LNCAP (cell line): ENCODE data around the gene TMEM126B.

ENCODE experiments used
- TF ChIP-seq, protein P1 (sequence below): fragments of 450-650 bp; IDR thresholded peaks from 2 replicates; pipeline ENCODE4 v1.5.1; 2017; ENCODE audit warnings: mild to moderate bottlenecking

Gene TMEM126B

DNA sequence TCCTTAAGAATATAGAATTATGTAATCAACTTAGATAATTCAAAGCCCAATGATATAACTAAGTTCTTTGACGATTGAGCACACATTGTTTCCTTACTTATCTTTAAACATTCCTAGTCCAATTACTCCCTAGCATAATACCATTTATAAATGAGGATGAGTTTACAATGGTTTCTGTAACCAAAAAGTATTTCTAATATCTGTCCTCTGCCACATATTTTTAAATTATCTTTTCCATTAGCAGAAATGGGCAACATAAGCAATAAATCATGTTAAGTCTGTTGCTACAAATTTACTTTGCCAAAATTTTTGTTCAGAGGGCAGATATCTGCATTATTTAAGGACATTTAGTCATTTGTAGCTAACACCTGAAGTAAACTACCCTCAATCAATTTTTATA, 29.8 kb downstream of the TMEM126B start:
- TF ChIP-seq, protein P1, sequence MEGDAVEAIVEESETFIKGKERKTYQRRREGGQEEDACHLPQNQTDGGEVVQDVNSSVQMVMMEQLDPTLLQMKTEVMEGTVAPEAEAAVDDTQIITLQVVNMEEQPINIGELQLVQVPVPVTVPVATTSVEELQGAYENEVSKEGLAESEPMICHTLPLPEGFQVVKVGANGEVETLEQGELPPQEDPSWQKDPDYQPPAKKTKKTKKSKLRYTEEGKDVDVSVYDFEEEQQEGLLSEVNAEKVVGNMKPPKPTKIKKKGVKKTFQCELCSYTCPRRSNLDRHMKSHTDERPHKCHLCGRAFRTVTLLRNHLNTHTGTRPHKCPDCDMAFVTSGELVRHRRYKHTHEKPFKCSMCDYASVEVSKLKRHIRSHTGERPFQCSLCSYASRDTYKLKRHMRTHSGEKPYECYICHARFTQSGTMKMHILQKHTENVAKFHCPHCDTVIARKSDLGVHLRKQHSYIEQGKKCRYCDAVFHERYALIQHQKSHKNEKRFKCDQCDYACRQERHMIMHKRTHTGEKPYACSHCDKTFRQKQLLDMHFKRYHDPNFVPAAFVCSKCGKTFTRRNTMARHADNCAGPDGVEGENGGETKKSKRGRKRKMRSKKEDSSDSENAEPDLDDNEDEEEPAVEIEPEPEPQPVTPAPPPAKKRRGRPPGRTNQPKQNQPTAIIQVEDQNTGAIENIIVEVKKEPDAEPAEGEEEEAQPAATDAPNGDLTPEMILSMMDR = no peak

DNA sequence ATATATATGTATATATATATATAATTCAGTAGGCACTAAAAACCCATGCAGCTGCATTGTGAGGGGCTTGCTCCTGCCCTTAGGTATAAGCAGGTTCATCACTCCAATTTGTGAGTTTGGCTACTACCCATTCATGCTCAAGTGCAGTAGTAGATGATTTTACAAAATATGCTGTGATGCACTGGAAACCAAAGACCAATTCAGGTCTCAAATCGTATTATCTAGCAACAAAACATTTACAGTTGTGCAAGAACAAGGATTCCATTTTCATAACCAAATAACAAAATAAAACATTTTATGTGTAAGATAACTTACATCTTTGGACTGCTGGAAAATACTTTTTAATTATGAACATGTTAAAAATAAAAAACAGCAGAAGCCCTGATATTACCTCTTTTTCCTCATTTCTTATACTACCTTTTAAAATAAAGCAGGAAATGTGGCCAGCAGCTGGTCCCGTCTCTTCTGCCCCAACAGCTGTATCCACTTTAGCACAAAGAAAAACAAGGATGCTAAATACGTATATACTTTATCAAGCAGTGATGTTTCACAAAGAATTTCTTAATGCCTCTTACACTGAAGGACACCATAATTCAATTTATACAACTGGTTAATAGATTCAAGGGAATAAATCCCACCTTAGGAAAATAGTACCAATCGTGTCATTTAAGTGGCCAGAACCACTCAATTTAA, 33.7 kb downstream of the TMEM126B start:
- TF ChIP-seq, protein P1 = no peak

DNA sequence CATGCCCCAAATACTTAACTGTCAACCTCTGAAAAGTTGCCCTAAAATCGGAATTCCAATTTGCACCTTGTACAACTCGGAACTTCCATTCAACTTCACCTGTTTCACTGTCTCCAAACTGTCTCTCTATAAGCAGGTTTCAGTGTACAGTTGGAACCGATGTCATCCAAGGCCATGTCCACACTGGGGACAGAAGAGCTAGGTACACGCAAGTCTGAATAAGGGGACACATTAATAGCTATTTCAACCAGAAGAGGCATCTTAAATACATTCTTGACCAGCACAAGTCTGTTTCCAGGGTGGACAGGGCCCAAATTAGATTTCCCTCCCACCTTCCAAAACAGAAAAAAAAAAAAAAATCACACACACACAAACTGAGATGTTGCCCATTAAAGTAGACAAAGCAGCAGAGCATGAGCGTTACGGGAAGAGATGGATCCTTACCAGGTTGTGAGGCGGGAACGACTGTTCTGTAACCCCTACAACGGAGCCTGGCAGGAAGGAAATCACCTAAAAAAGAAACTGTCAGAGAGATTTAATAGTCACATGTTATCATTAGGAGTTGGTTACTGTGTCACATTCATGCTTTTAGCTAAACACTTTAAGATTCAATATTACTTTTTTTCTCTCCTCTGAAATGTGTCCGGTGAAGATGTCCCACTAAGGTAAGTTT, 34.8 kb downstream of the TMEM126B start:
- TF ChIP-seq, protein P1 = no peak

DNA sequence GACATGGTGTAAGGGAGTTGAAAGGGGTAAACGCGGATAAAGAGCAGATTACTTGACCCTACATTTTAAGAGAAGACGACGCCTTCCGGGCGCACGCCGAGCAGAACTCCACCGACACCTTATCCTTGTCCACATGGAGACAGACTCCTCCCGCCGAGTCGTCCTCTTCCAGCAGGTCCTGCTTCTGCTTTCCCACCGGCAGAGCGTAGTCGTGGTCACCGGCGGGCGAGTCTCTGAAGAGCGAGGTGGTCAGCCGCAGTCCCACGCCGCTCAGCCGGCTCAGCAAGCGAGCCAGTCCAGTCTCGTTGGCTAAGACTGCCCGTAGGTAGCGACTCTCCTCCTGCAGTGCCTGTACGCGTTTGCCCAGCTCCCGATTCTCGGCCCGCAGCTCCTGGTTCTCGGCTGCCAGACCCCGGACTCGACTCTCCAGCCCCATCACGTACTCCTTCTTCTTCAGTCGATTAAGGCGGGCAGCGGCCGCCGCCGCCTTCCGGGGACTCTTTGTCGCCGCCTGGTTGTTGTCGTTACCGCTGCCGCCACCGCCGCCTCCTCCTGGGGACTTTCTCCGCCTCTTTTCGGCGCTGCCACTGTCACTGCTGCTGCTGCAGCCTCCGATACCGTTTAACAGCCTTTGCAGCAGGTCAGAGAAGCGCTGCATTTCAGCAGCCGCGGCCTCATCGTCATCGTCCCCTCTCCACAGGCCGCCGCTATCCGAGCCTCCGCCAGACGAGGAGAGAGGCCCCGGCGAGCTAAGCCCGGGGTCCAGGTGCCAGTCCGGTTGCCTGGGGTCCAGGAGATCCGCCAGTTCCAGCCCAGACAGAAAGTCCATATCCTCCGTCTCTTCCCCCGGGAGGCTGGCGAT, 35.6 kb downstream of the TMEM126B start:
- TF ChIP-seq, protein P1 = peak; percentile 51

DNA sequence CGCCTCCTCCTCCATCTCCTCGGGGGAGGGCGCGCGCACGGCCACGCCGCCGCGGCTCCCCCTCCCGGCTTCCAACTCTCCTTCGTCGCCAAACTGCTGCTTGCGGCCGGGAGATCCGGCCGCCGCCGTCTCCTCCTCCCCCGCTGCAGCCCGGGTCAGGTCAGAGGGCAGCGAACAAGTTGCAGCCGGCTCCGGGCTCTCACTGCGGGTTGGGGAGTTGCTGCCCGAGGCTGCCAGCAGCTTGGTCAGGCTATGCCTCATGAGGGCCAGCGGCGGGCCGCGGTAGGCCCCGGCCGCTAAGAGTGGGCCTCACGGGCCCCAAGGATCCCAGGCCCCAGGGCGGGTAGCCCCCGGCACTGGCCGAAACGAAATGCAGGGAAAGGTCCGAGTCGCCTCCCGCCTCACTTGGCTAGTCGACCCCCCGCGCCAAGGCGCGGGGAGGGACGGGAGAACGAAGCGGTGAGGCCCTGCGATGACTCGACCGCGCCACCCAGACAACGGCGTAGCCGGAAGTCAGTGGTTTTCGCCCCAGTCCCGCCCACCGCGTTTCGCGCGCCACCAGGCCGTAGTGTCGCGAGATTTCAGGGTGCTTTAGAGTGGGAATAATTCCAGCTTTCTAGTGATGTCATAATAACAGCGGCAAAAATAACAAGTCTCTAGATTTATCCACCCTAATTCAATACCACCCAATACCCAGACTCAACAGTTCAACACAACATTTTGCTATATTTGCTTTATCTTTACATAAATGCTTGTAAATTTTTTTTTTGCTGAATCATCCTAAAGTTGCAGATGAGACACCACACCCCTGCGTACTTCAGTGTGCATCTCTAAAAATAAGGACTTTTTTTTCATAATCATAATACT, 36.5 kb downstream of the TMEM126B start, which contains the start of gene CREBZF:
TSS of gene CREBZF (minus strand) at position 515 of the 867 bp plus-strand sequence. CDS start at position 261, 254 bp downstream.
- TF ChIP-seq, protein P1 = no peak

DNA sequence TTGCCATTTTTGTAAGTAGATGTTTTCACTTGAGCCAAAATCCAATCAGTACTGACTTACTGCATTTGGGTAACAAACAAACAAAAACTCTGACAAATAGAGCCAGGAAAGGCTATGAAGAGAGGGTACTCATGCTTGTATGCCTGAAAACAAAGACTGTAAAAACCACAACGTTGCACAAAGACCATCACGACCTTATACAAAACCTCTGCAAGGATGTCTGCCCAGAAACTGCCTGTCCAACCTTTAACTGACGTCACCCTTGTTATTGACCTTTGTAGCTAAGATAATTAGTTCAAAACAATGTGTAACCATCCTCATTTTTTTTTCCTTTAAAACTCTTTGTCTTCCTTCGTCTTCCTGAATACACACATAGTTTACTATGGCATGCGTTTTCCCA, 37.3 kb downstream of the TMEM126B start:
- TF ChIP-seq, protein P1 = no peak

DNA sequence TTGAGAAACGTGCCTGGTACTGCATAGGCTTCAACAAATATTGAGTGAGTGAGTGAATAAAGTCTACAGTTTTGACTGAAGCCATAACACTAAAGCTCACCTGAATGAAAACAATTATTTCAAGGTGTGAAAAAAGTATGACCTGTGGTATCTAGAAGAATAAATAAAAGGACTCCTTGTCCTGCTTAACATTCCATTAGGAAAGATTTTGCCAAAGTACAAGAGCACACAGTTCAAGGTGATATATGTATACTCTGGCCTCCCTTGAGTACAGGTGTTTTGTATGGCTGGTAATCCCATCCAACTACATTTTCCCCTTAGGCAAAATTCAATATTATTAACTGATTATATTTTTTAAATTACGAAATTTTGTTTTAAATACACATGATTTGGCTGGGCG, 38.3 kb downstream of the TMEM126B start:
- TF ChIP-seq, protein P1 = no peak
